ENCODE data around the gene A1BG.

GRCh38 chr19:58326501-58326913 lies 26.8 kb downstream of the A1BG start:
- TF ChIP-seq CTCF (IDR thresholded peaks at IDR 0.05 in 4 of 5, conservative IDR thresholded peaks at IDR 0.05 in 1 of 5) (no peak), POLR2A (IDR thresholded peaks at IDR 0.05) (no peak)

All from gastrocnemius medialis (tissue), 4 donors.